Stimulated activated CD4-positive, alpha-beta T cell treated with anti-CD3 and anti-CD28 coated beads, TNF-alpha, amount 100 ng/mL, for 1 hour (primary cell): Measurements from ENCODE around the gene YWHAE.
"Not testable (repeated sequence)": the region's sequence is repeated elsewhere in the genome, so short reads cannot be mapped to it uniquely, and the experiment has no call there.

Source experiments
- DNase-seq, 3 donors: peaks; one replicate each; pipeline ENCODE4 v3.0.0-alpha.2; 2020; ENCODE audit warnings: low read depth in 3 of 3, low spot score in 1 of 3

Gene YWHAE

DNA sequence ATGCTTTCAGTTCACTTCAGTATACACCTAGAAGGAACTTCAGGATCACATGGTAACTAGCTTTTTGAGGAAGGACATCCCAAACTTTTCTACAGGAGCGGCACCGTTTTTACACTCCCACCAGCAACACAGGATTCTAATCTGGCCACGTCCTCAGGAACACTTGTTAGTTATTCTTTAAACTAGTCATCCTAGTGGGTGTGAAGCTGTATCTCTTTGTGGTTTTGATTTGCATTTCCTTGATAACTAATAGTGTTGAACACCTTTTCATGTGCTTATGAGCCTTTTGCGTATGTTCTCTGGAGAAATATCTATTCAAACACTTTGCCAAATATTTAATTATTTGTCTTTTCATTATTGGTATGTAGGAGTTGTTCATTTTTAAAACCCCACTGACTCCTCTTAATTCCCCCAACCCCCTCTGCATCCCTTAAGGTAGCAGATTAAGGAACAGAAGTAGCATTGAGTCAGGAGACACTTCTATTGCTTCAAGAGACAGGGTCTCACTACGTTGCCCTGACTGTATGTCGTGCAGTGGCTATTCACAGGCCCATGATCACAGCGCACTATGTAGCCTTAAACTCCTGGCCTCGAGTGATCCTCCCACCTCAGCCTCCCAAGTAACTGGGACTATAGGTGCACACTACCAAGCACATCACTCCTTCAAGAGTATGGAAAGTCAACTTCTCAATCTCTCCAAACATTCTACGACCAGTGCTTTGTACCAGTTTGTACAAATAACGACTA lies 25.4 kb downstream of the YWHAE start:
- DNase-seq: no peak

DNA sequence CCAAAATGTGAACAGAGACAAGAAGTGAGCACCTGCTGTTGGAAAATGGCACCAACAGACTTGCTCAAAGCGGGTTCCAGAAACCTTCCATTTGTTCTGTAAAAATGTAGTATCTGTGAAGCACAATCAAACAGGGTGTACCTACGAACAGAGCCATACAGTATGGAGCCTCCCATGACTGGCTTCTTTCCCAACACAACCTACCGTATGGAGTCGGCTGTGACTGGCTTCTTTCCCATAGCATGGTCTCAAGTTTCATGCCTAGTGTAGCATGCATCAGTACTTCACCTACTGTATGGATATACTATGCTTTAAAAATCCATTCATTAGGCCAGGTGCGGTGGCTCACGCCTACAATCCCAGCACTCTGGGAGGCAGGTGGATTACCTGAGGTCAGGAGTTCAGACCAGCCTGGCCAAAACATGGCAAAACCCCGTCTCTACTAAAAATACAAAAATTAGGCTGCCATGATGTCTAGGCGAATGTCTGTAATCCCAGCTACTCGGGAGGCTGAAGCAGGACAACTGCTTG lies 26.2 kb downstream of the YWHAE start:
- DNase-seq: no peak

DNA sequence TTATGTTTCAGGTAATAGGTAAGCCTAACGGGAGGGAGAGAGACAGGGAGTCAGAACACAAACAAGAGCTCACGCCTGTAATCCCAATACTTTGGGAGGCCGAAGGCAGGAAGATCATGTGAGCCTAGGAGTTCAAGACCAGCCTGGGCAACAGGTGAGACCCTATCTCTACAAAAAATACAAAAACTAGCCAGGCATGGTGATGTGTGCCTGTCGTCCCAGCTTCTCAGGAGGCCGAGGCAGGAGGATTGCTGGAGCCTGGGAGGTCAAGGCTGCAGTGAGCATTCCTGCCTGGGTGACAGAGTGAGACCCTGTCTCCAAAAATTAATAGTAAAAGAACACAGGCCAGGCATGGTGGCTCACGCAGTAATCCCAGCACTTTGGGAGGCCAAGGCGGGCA lies 27.4 kb downstream of the YWHAE start:
- no peak for DNase-seq

DNA sequence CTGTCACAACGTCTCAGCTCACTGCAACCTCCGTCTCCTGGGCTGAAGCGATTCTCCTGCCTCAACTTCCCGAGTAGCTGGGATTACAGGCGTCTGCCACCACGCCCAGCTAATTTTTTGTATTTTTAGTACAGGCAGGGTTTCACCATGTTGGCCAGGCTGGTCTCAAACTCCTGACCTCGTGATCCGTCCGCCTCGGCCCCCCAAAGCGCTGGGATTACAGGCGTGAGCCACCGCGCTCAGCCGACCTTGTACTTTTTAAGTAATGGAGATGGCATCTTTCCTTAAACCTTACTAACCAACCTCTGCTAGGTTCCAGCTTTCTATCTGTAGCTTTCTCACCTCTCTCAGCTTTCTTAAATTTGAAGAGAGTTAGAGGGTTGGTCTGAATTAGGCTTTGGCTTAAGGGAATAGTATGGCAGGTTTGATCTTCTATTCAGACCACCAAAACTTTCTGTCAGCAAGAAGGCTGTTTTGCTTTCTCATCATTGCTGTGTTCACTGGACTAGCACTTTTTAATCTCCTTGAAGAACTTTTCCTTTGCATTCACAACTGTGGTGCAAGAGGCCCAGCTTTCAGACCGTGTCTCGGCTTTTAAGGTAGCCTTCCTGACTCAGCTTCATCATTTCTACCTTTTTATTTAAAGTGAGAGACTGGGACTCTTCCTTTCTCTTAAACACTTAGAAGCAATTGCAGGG lies 28.0 kb downstream of the YWHAE start:
- no peak for DNase-seq

DNA sequence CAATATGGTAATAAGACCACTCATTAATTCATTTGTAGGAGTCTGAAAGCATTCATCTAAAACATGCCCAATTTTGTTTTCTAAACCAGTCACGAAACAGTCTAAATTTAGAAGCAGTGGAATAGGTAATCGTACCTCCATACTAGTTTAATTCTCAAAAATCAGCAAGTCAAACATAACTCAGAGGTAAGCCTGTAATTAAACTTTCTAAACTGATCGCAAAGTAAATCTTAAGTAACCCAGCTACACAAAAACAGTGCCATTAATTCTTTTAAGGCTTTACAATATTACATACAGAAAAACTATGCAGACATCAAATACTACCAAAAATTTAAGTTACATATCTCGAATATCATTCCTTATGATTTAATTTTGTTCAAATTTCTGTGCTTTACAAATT lies 31.4 kb downstream of the YWHAE start:
- no peak for DNase-seq

DNA sequence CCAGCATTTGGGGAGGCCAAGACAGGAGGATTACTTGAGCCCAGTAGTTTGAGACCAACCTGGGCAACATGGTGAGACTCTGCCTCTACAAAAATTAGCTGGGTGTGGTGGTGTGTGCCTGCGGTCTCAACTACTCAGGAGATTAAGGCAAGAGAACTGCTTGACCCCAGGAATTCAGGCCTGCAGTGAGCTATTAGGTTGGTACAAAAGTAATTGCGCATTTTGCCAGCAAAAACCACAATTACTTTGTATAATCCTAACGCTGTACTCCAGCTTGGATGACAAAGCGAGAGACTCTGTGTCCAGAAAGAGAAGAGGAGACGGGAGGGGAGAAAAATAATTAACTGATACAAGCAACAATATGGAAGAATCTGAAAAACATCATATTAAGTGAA lies 32.7 kb downstream of the YWHAE start:
- no peak for DNase-seq

DNA sequence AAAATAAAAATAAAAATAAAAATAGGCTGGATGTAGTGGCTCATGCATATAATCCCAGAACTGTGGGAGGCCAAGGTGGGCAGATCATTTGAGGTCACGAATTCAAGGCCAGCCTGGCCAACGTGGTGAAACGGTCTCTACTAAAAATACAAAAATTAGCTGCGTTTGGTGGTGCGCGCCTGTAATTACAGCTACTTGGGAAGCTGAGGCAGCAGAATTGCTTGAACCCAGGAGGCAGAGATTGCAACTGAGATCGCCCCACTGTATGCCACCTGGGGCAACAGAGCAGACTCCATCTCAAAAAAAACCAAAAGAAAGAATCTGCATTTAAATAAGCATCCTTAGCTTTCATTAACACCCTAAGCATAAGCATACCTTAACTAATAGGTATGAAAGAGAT lies 33.8 kb downstream of the YWHAE start:
- no peak for DNase-seq

DNA sequence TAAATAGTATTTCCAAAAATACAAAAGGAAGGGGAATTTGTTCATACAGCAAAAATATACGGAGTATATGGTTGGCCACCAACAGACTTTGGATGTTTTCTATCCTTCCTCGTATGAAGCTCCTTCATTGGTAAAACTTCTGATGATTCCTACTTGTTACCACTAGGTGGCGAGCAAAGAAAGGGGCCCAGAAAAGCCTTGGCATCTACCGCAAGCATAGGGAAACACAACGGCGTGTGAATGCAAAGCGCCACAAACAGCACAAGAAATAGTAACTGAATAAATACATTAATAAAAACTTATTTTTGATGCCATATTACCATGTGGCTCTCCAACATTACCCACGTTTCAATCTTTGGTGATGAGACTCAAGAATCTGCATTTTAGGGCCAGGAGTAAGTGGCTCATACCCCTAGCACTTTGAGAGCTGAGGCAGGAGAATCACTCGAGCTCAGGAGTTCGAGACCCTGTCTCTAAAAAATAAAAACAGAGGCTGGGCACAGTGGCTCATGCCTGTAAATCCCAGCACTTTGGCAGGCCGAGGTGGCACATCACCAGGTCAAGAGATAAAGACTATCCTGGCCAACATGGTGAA lies 34.5 kb downstream of the YWHAE start:
- DNase-seq: peak; percentile 13 to 25 (median 22)

DNA sequence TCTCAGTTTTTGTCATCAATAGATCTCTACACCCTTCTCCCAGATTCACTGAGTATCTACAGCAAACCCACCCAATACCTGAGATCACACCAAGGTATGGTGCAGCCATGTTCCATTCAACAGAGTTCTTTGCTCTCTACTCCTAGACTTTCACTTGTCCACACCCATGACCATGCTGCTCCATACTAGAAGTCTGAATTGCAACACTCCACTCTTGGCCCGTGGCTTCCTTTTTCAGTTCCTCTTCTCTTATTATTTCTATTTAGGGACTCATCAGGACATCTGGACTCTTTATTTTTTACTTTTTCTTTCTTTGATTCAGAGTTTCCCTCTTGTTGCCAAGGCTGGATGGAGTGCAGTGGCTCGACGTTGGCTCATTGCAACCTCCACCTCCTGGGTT lies 37.1 kb downstream of the YWHAE start:
- no peak for DNase-seq

DNA sequence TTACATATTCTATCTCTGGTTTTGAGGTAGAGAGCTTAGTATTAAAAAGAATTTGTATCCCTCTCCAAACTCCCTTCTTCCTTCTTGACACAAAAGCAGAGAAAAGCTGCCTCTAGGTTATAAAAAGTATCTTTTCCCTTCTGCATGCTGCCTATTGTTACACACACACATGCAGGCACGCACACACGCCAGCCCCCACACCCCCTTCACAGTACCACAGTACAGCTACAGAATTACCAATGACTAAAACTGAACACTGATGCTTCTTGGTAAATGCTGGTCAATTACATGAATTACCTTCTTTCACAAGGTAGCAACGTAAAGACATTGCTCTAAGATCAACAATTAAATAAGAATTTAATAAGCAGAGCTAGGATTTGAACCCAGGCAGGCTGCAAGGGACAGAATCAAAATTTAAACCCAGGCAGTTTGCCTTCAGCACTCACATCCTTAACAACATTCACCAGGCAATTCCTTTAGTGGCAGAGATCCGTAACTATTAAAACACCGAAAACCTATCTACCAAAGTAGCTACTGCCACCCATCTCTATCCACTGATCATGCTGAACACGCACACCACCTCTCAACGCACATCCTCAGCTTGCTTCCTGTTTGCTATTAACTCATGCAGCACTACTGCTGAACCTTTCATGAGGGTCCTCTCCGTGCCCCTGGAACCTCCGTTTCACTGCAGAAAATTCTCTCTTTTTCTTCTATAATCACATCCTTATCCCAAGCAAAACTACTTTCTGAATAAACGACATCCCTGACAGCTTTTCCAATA lies 37.8 kb downstream of the YWHAE start:
- DNase-seq: no peak

DNA sequence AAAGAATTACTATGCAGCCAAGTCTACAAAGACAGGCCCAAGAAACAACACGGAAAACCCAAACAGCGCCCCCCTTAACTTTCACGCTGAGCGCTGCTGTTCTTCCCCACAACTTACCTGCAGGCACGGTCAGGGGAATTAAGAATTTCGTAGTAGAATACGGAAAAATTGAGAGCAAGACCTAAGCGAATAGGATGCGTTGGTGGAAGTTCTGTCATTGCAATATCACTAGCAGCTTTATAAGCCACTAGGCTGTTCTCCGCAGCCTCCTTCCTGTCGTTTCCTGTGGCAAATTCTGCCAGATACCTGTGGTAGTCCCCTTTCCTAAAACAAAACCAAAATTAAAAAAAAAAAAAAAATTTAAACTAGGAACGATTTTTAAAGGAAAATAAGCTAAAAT lies 39.0 kb downstream of the YWHAE start:
- DNase-seq: no peak

DNA sequence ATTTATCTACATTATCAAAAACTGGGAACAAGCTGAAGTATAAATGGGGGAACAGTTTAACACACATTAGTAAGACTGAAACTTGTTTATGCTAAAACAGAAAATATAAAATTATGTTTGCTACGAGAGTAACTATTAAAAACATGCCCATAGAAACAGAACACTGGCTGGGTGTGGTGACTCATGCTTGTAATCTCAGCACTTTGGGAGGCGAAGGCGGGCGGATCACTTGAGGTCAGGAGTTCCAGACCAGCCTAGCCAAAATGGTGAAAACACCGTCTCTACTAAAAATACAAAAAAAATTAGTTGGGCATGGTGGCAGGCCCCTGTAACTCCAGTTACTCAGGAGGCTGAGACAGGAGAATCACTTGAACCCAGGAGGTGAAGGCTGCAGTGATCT lies 39.7 kb downstream of the YWHAE start:
- not testable (repeated sequence) for DNase-seq

DNA sequence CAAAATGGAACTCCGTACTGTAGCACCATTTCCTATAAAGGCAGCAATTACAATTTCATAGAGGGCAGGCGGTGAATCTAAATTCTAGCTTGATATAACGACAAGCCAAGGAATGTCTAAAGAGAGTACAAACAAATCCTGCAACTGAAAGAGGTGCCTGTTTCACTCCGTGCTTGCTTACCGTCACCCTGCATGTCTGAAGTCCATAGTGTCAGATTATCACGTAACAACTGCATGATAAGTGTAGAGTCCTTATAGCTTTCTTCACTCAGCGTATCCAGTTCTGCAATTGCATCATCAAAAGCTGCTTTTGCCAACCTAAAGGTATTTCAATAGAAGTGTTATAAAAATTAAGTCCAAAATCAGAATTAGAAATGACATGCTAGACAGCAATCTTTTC lies 46.0 kb downstream of the YWHAE start:
- DNase-seq: no peak

DNA sequence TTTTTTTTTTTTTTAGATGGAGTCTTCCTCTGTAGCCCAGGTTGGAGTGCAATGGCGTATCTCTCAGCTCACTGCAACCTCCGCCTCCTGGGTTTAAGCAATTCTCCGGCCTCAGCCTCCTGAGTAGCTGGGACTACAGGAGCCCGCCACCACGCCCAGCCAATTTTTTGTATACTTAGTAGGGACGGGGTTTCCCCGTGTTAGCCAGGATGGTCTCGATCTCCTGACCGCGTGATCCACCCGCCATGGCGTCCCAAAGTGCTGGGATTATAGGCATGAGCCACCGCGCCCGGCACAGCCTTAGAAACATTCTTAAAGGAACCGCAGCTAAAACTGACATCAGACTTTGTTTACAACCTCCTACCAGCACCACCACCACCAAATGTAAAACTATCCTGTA lies 47.5 kb downstream of the YWHAE start:
- not testable (repeated sequence) for DNase-seq

DNA sequence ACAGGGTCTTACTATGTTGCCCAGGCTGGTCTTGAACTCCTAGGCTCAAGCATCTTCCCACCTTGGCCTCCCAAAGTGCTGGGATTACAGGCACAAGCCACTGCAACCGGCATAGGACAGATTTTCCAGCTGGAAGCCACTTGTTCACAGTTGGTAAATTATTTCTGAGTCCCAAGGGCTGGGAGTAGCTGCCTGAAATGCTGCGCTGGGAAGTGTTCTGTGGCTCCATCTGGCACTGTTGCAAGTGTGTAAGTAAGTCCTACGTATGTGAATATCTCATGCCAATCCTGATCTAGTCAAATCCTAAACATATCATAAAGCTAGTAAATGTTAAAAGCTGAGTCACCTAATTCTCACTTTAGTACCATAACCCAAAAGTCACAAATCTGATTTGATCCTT lies 48.1 kb downstream of the YWHAE start:
- no peak for DNase-seq

DNA sequence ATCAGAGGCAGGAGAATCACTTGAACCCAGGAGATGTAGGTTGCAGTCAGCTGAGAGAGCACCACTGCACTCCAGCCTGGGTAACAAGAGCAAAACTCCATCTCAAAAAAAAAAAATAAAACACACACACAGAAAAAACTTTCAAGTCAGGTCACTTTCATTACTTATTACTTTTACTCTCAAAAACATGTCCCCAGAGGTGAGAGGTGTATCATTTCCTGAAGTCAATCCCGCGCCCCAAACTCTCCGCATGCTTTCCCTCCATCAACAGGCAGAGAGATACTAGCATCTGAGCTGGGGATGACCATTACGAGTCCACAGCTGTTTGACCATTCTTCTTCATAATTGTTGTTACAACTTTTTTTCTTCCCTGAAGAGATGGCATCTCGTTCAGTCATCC lies 48.7 kb downstream of the YWHAE start:
- DNase-seq: no peak

DNA sequence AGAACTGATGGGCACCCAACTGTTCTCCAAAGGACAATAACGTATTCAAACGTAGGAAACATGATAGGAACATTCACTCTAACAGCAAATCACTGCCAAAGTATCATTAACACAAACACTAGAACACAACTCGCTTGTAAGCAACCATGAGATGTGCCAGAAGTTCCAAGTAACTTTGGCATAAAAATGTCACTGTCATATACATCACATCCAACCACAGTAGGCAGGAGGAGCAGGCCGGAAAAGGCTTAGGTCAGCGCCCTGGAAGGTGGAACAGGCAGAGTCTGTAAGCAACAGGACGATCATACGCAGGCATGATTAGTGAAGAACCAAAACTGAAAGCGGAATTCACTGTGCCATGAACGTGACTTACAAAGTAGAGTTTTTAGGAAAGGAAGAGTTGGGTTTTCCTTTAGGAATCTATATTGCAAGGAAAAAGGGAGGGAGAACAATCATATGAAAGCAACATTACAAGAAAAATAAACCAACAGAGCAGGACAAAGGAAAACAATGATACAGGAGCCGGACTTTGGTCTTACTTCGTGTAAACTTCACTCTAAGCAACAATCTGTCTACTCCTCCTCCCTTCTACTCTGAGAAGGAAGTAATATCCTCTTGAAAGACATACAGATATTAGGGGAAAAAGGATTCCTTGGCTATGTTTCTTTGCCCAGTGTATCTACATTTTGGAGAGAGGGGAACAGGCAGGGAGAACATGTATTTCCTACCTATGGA lies 52.3 kb downstream of the YWHAE start:
- no peak for DNase-seq

DNA sequence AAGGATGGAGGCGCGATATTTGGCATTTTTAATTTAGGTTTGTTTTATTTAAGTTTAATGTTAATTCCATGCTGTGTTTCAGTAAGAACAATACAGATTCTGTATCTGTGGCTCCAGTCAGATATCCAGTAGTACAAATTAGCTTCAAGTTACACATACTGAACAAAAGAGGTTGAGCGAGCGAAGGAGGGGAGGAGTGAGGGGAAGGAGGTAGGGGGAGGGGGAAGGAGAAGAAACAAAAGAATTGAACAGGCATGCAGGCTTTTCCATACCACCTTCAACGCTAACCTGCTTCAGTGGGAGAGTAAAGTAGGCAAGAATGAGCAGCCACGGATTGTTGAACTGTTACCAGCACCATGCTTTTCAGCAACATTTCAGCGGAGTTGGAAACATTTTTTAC lies 55.5 kb downstream of the YWHAE start:
- no peak for DNase-seq

DNA sequence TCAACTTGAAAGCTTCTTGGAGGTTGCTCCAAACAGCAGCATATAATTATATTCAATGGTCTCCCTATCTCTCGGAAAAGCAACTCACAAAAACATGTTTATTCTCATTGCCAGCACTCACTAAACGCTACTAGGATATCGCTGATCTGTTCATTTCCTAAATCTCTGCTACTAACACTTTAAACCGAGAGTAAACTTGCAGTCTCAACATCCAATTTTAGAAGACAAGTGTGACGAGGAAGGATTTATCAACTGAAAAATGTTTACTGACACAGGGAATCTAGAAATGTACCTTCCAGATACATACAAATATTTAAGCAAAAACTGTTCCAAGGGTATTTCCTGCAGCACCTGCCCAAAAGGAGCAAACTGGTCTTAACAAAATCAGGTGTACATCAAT lies 56.5 kb downstream of the YWHAE start:
- no peak for DNase-seq

DNA sequence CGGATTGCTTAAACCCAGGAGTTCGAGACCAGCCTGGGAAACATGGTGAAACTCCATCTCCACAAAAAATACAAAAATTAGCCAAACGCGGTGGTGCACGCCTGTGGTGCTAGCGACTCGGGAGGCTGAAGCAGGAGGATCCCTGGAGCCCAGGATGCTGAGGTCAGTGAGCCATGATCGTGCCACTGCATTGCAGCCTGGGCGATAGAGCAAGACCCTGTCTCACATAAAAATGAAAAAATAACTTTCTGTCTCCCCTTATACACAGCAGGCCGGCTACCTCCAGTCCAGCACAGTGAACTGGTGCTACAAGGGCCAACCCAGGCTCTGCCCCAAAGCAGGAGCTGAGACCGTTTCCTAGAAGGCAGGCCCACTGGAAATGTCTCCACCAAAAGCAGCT lies 59.7 kb downstream of the YWHAE start:
- no peak for DNase-seq

DNA sequence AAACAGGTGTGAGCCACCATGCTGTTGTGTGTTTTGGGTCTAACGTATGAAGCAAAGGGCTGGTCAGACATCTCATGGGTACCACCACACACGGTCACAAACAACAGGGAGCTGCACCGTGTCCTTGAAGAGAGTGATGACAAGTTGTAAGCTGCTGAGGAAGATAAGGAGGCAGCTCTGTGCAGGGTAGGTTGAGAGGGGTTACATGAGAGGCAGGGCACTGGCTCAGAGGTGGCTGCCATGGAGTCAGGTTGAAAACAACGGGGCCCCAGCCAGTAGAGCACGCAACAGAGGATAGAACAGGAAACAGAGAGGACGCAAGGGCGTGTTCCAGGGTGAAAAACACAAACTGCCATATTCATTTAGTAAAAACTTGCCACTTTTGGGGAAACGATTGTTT lies 68.3 kb downstream of the YWHAE start:
- no peak for DNase-seq
